Fibroblast of skin of right biceps (primary cell): Measurements from ENCODE around the gene AATK.
"Not testable (repeated sequence)": the region's sequence is repeated elsewhere in the genome, so short reads cannot be mapped to it uniquely, and the experiment has no call there.

Experiments
- DNase-seq: peaks from one replicate; pipeline ENCODE4 v3.0.0-alpha.2; 2013

Gene AATK

GRCh38 chr17:81084680-81085419 lies 81.2 kb downstream of the AATK start:
- no peak for DNase-seq

- DNase-seq, result no peak
These were observed 82.8 kb downstream of the AATK start for GRCh38 chr17:81083125-81083765.

- DNase-seq, result no peak
These were observed 83.6 kb downstream of the AATK start for GRCh38 chr17:81082177-81083073.

- no peak for DNase-seq
These were observed 84.5 kb downstream of the AATK start for GRCh38 chr17:81081222-81082176.

- no peak for DNase-seq
These were observed 86.0 kb downstream of the AATK start for GRCh38 chr17:81080019-81080418.

- not testable (repeated sequence) for DNase-seq
These were observed 87.8 kb downstream of the AATK start for GRCh38 chr17:81078026-81078913.

- DNase-seq, result no peak
These were observed 89.8 kb downstream of the AATK start for GRCh38 chr17:81076141-81076679.

- no peak for DNase-seq
These were observed 90.7 kb downstream of the AATK start for GRCh38 chr17:81075307-81075706.

- no peak for DNase-seq
These were observed 91.1 kb downstream of the AATK start for GRCh38 chr17:81074875-81075274.

- DNase-seq, result no peak
These were observed 91.8 kb downstream of the AATK start for GRCh38 chr17:81073967-81074839.

GRCh38 chr17:81071761-81072741 lies 94.0 kb downstream of the AATK start:
- DNase-seq, result no peak

- no peak for DNase-seq
These were observed 95.3 kb downstream of the AATK start for GRCh38 chr17:81070541-81071246.

- DNase-seq, result no peak
These were observed 96.8 kb downstream of the AATK start for GRCh38 chr17:81069135-81069645.

GRCh38 chr17:81068411-81069134 lies 97.4 kb downstream of the AATK start:
- no peak for DNase-seq

- DNase-seq, result peak; percentile 15
These were observed 98.6 kb downstream of the AATK start for GRCh38 chr17:81067391-81067811.
